C4-2B (cell line): ENCODE data around the gene PIWIL4.

Experiments
- CTCF ChIP-seq: fragments of 450-650 bp; conservative IDR thresholded peaks from 2 replicates; pipeline ENCODE4 v1.5.1; 2017; ENCODE audit warnings: mild to moderate bottlenecking
- ZFX ChIP-seq: fragments of 450-650 bp; IDR thresholded peaks from 2 replicates; pipeline ENCODE4 v1.6.1; 2017

- TF ChIP-seq CTCF: no peak
- TF ChIP-seq ZFX: no peak
Measured at GRCh38 chr11:94648789-94649188, 81.6 kb downstream of the PIWIL4 start.
